Natural killer cell (primary cell): ENCODE measurements around the gene TMEM33. TPM values are rescaled to one million over a fixed set of nuclear protein-coding genes. Genes with fewer than 3 reads are reported as not detected.
"Not testable (repeated sequence)": the region's sequence is repeated elsewhere in the genome, so short reads cannot be mapped to it uniquely, and the experiment has no call there.

Experiments used
- ATAC-seq, 3 donors: fragments of 150-1000 bp in 2 of 3; fragments of 200-7000 bp in 1 of 3; cut with Tn5 transposase; 1 replicate in 1 of 3; 2 replicates in 2 of 3; pipeline ENCODE4 v1.10.0; 2021; ENCODE audit warnings: mild to moderate bottlenecking in 2 of 3, moderate library complexity in 2 of 3
- DNase-seq, 2 donors: peaks; one replicate each; pipeline versions ENCODE4 v3.0.0 to v3.0.0-alpha.2; 2013 to 2021; ENCODE audit warnings: mixed read lengths in 1 of 2
- H3K27ac ChIP-seq: one replicate; pipeline ENCODE4 v1.5.1; 2013; ENCODE audit warnings: mild to moderate bottlenecking, low read length
- H3K27me3 ChIP-seq: one replicate; pipeline ENCODE4 v1.6.1; 2013; ENCODE audit warnings: low read length; ENCODE audit not compliant: control insufficient read depth, insufficient read depth
- H3K36me3 ChIP-seq: one replicate; pipeline ENCODE4 v1.6.1; 2013; ENCODE audit warnings: low read length; ENCODE audit not compliant: control insufficient read depth, insufficient read depth
- H3K4me1 ChIP-seq: one replicate; pipeline ENCODE4 v1.6.1; 2013; ENCODE audit warnings: low read length; ENCODE audit not compliant: control insufficient read depth, insufficient read depth
- H3K4me3 ChIP-seq: one replicate; pipeline ENCODE4 v1.5.1; 2013; ENCODE audit warnings: low read length
- H3K9me3 ChIP-seq: one replicate; pipeline ENCODE4 v1.6.1; 2013; ENCODE audit warnings: low read length; ENCODE audit not compliant: control insufficient read depth, insufficient read depth
- H3K27ac Mint-ChIP-seq, 2 donors: one replicate each; pipeline ENCODE4 v1.8.0; 2022; ENCODE audit warnings: mild to moderate bottlenecking in 2 of 2, mixed read lengths in 2 of 2, moderate library complexity in 1 of 2
- H3K27me3 Mint-ChIP-seq, 2 donors: one replicate each; pipeline ENCODE4 v1.8.0; 2022; ENCODE audit warnings: low read depth in 2 of 2, mixed read lengths in 2 of 2
- H3K36me3 Mint-ChIP-seq: one replicate; pipeline ENCODE4 v1.8.0; 2022; ENCODE audit warnings: mixed read lengths
- H3K4me1 Mint-ChIP-seq, 2 donors: one replicate each; pipeline ENCODE4 v1.8.0; 2022; ENCODE audit warnings: mixed read lengths in 2 of 2
- H3K4me3 Mint-ChIP-seq: one replicate; pipeline ENCODE4 v1.8.0; 2022; ENCODE audit warnings: mild to moderate bottlenecking, moderate library complexity, mixed read lengths
- H3K9me3 Mint-ChIP-seq, 2 donors: one replicate each; pipeline ENCODE4 v1.8.0; 2022; ENCODE audit warnings: mixed read lengths in 2 of 2
- WGBS: methylation state at CpG from one replicate; pipeline ENCODE4 v1.1.7; 2013; ENCODE audit warnings: missing lambda C conversion rate; ENCODE audit not compliant: insufficient coverage; 5-methylcytosine and 5-hydroxymethylcytosine counted together
- intact Hi-C: fragments of 100-400 bp; cut with micrococcal nuclease; formaldehyde crosslinking; loops from one replicate; pipeline ENCODE4 v1.14.2; 2022
- total RNA-seq, 4 donors: library from RNA; stranded (reverse); fragments of 120-200 nt in 1 of 4; gene quantifications; one replicate each; pipeline versions ENCODE4 v1.2.3 to v1.2.4, GENCODE V29; 2013 to 2022
- TF ChIP-seq, protein P1 (sequence below): fragments of 200-600 bp; IDR thresholded peaks from one replicate; pipeline ENCODE4 v1.8.0; 2022; ENCODE audit warnings: antibody characterized with exemption

The TMEM33 gene
- total RNA-seq, 3 donors from 2014 or later (not counting 1 experiment from before 2014, with no cell fraction given): 30.3 to 37.4 (median 33.5) TPM

DNA sequence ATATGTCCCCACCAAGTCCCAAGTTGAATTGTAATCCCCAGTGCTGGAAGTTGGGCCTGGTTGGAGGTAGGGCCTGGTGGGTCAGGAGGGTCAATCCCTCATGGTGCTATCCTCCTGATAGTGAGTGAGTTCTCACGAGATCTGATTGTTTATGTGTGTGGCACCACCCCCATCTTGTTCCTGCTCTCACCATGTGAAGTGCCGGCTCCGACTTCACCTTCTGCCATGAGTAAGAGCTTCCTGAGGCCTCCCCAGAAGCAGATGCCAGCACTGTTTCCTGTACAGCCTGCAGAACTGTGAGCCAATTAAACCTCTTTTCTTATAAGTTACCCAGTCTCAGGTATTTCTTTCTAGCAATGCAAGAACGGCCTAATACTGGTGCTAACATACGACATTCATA, 22.7 kb upstream of the TMEM33 start:
- 71% methylated on average over 4 of the region's 5 CpGs for WGBS
- H3K4me1 Mint-ChIP-seq: peaks cover 0 to 5% of the 10 kb centered on the region in 2 donors

DNA sequence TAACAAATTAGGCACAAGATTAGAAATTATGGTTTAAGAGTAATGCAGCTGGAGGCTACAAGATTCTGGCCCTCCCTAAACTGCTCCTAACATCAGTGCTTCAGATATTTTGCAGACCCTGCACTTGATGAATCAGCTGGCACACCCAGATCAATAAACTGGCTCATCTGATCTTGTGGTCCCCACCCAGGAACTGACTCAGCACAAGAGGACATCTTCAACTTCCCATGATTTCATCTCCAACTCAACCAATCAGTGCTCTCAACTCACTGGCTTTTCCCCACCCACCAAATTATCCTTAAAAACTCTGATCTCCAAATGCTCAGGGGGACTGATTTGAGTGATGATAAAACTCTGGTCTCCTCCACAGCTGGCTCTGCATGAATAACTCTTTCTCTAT, 21.7 kb upstream of the TMEM33 start:
- Histone ChIP-seq H3K27me3 (no peaks in the 10 kb centered on the region), H3K27ac (no peak overlapping the region), H3K36me3 (no peaks in the 10 kb centered on the region), H3K4me3 (no peak overlapping the region), H3K4me1 (no peaks in the 10 kb centered on the region), H3K9me3 (no peaks in the 10 kb centered on the region)
- Mint-ChIP-seq H3K27ac (no peak overlapping the region), H3K36me3 (no peaks in the 10 kb centered on the region), H3K4me1 (peaks cover 0 to 5% of the 10 kb centered on the region in 2 donors), H3K9me3 (no peaks in the 10 kb centered on the region), H3K4me3 (no peak overlapping the region), H3K27me3 (peaks cover 7 to 10% of the 10 kb centered on the region in 2 donors)
- no peak for ATAC-seq
- intact Hi-C loops: no loop called here
- TF ChIP-seq, protein P1, sequence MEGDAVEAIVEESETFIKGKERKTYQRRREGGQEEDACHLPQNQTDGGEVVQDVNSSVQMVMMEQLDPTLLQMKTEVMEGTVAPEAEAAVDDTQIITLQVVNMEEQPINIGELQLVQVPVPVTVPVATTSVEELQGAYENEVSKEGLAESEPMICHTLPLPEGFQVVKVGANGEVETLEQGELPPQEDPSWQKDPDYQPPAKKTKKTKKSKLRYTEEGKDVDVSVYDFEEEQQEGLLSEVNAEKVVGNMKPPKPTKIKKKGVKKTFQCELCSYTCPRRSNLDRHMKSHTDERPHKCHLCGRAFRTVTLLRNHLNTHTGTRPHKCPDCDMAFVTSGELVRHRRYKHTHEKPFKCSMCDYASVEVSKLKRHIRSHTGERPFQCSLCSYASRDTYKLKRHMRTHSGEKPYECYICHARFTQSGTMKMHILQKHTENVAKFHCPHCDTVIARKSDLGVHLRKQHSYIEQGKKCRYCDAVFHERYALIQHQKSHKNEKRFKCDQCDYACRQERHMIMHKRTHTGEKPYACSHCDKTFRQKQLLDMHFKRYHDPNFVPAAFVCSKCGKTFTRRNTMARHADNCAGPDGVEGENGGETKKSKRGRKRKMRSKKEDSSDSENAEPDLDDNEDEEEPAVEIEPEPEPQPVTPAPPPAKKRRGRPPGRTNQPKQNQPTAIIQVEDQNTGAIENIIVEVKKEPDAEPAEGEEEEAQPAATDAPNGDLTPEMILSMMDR: no peak
- DNase-seq: no peak

More for the DNA sequence above, 22.7 kb upstream of the TMEM33 start:
- peaks cover 2 to 3% of the 10 kb centered on the region in 2 donors for H3K27me3 Mint-ChIP-seq
- Histone ChIP-seq H3K4me1 (no peaks in the 10 kb centered on the region), H3K27me3 (no peaks in the 10 kb centered on the region), H3K9me3 (no peaks in the 10 kb centered on the region), H3K27ac (no peak overlapping the region), H3K36me3 (no peaks in the 10 kb centered on the region), H3K4me3 (no peak overlapping the region)
- TF ChIP-seq, protein P1: no peak
- no peaks in the 10 kb centered on the region for H3K36me3 Mint-ChIP-seq
- ATAC-seq (no peak), DNase-seq (no peak)
- H3K27ac Mint-ChIP-seq: no peak overlapping the region
- intact Hi-C loops: no loop called here
- H3K4me3 Mint-ChIP-seq: no peak overlapping the region
- no peaks in the 10 kb centered on the region for H3K9me3 Mint-ChIP-seq

DNA sequence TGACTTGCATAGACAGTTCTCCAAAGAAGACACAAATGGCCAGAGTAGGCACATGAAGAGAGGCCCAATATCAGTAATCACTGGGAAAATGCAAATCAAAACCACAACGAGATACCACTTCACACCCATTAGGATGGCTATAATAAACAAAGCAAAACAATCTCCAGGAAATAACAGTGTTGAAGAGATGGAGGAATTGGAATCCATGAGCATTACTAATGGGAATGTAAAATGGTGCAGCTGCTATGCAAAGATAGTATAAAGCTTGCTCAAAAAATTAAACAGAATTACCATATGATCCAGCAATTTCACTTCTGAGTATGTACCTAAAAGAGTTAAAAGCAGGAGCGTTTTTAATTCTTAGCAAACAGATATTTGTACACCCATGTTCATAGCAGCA, 17.0 kb upstream of the TMEM33 start:
- Mint-ChIP-seq H3K4me1 (peaks cover 0 to 5% of the 10 kb centered on the region in 2 donors), H3K36me3 (no peaks in the 10 kb centered on the region), H3K27me3 (peaks cover 13 to 17% of the 10 kb centered on the region in 2 donors), H3K4me3 (no peak overlapping the region), H3K27ac (no peak overlapping the region), H3K9me3 (no peaks in the 10 kb centered on the region)
- Histone ChIP-seq H3K9me3 (peaks cover 3% of the 10 kb centered on the region), H3K36me3 (no peaks in the 10 kb centered on the region), H3K4me1 (no peaks in the 10 kb centered on the region), H3K27ac (no peak overlapping the region), H3K27me3 (no peaks in the 10 kb centered on the region), H3K4me3 (no peak overlapping the region)
- TF ChIP-seq, protein P1: no peak
- WGBS: 88% methylated on average over 1 of the region's 2 CpGs
- ATAC-seq: no peak
- intact Hi-C loops: no loop called here
- DNase-seq: no peak

DNA sequence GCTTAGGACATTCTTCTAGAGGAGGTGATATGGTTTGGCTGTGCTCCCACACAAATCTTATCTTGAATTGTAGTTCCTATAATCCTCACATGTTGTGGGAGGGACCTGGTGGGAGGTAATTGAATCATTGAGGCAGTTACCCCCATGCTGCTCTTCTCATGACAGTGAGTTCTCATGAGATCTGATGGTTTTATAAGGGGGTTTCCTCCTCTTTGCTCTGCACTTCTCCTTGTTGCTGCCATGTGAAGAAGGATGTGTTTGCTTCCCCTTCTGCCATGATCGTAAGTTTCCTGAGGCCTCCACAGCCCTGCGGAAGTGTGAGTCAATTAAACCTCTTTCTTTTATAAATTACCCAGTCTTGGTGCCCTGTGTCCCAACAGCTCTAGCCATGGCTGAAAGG, 14.8 kb upstream of the TMEM33 start:
- DNase-seq, H3K9me3 Mint-ChIP-seq, H3K36me3 Mint-ChIP-seq, H3K9me3 ChIP-seq, H3K27me3 ChIP-seq, ATAC-seq, H3K27ac Mint-ChIP-seq, H3K4me3 ChIP-seq, H3K4me3 Mint-ChIP-seq, intact Hi-C loops, H3K4me1 ChIP-seq, H3K27ac ChIP-seq, H3K4me1 Mint-ChIP-seq, H3K36me3 ChIP-seq: not testable (repeated sequence)
- H3K27me3 Mint-ChIP-seq: peaks cover 10 to 28% of the 10 kb centered on the region in 2 donors
- 87% methylated on average over 2 of the region's 2 CpGs for WGBS
